Measurements from ENCODE around the gene CKM.

GRCh38 chr19:45363861-45364459 is 41.3 kb upstream of the CKM start:
- TF ChIP-seq POLR2AphosphoS5 (IDR thresholded peaks at IDR 0.05; ENCODE audit: low read depth) (no peak), GABPA (IDR thresholded peaks at IDR 0.05; ENCODE audit: low read depth) (no peak), CTCF (IDR thresholded peaks at IDR 0.05; ENCODE audit: insufficient read depth, low read length) (no peak), REST (IDR thresholded peaks at IDR 0.05; ENCODE audit: insufficient replicate concordance, low read depth) (no peak)
